GM21786 (cell line): ENCODE results near the gene KIAA0825.
"Not testable (repeated sequence)": the region's sequence is repeated elsewhere in the genome, so short reads cannot be mapped to it uniquely, and the experiment has no call there.

Experiments used
- ATAC-seq: cut with Tn5 transposase; IDR thresholded peaks from one replicate; pipeline ENCODE4 v1.9.1; 2021; ENCODE audit not compliant: unreplicated experiment

The KIAA0825 gene

GRCh38 chr5:94575196-94575595 is 43.2 kb downstream of the KIAA0825 start:
- ATAC-seq, result no peak

GRCh38 chr5:94573349-94573748 is 45.1 kb downstream of the KIAA0825 start:
- not testable (repeated sequence) for ATAC-seq

- ATAC-seq, result no peak
These were observed 47.0 kb downstream of the KIAA0825 start for GRCh38 chr5:94571415-94571814.

- no peak for ATAC-seq
These were observed 53.6 kb downstream of the KIAA0825 start for GRCh38 chr5:94564812-94565211.

- no peak for ATAC-seq
These were observed 56.0 kb downstream of the KIAA0825 start for GRCh38 chr5:94562327-94562971.

GRCh38 chr5:94558028-94558427 is 60.4 kb downstream of the KIAA0825 start:
- ATAC-seq, result no peak

- no peak for ATAC-seq
These were observed 66.5 kb downstream of the KIAA0825 start for GRCh38 chr5:94551858-94552257.

- no peak for ATAC-seq
These were observed 72.4 kb downstream of the KIAA0825 start for GRCh38 chr5:94545870-94546625.

- no peak for ATAC-seq
These were observed 73.4 kb downstream of the KIAA0825 start for GRCh38 chr5:94544875-94545547.

GRCh38 chr5:94544031-94544650 is 74.3 kb downstream of the KIAA0825 start:
- peak; percentile 82 for ATAC-seq

- ATAC-seq, result no peak
These were observed 77.4 kb downstream of the KIAA0825 start for GRCh38 chr5:94540856-94541494.

- ATAC-seq, result no peak
These were observed 80.1 kb downstream of the KIAA0825 start for GRCh38 chr5:94538260-94538659.

- ATAC-seq, result no peak
These were observed 91.7 kb downstream of the KIAA0825 start for GRCh38 chr5:94526706-94527105.

- peak; percentile 90 for ATAC-seq
These were observed 93.3 kb downstream of the KIAA0825 start for GRCh38 chr5:94524841-94525697.

GRCh38 chr5:94523018-94523417 is 95.4 kb downstream of the KIAA0825 start:
- no peak for ATAC-seq

GRCh38 chr5:94522117-94522516 is 96.3 kb downstream of the KIAA0825 start:
- no peak for ATAC-seq

- ATAC-seq, result no peak
These were observed 100.6 kb downstream of the KIAA0825 start for GRCh38 chr5:94517490-94518488.

GRCh38 chr5:94516148-94516547 is 102.3 kb downstream of the KIAA0825 start:
- ATAC-seq, result no peak
